HepG2 (cell line): ENCODE data around the gene CENPB. TPM values are rescaled to one million over a fixed set of nuclear protein-coding genes. Genes with fewer than 3 reads are reported as not detected.

ENCODE experiments used
- CBX2 ChIP-seq, 2 experiments: fragments of 200-600 bp in 1 of 2; sonication (generic); formaldehyde crosslinking in 1 of 2; IDR thresholded peaks; 2 replicates each; pipeline versions ENCODE4 v1.7.0 to v1.8.1; 2018 to 2022; ENCODE audit warnings: low read depth in 2 of 2, low read length in 1 of 2, mild to moderate bottlenecking in 1 of 2, missing genetic modification reagents in 1 of 2
- DNMT3B ChIP-seq: conservative IDR thresholded peaks from 2 replicates; pipeline ENCODE4 v1.6.1; 2016; ENCODE audit warnings: missing biosample characterization, control low read depth
- FOSL1 ChIP-seq: sonication (generic); formaldehyde crosslinking; IDR thresholded peaks from 2 replicates; pipeline ENCODE4 v1.9.0; 2021; ENCODE audit warnings: missing genetic modification reagents, borderline replicate concordance
- IKZF4 ChIP-seq: sonication (generic); formaldehyde crosslinking; IDR thresholded peaks from 2 replicates; pipeline ENCODE4 v1.5.1; 2020; ENCODE audit warnings: borderline replicate concordance, mild to moderate bottlenecking, low read depth, missing genetic modification reagents; ENCODE audit errors: not compliant biosample characterization
- IRX3 ChIP-seq: sonication (generic); formaldehyde crosslinking; IDR thresholded peaks from 2 replicates; pipeline ENCODE4 v1.8.1; 2023; ENCODE audit warnings: mild to moderate bottlenecking, low read depth, missing genetic modification reagents, borderline replicate concordance
- LCORL ChIP-seq, 2 experiments: fragments of 450-650 bp in 1 of 2; sonication (generic) in 1 of 2; formaldehyde crosslinking in 1 of 2; IDR thresholded peaks; 2 replicates each; pipeline versions ENCODE4 v1.5.0 to v1.6.1; 2017 to 2020; ENCODE audit warnings: antibody characterized with exemption in 1 of 2, missing genetic modification reagents in 1 of 2
- RFXAP ChIP-seq: sonication (generic); formaldehyde crosslinking; IDR thresholded peaks from 2 replicates; pipeline ENCODE4 v1.4.0; 2020; ENCODE audit warnings: missing genetic modification reagents, borderline replicate concordance
- SALL2 ChIP-seq: sonication (generic); formaldehyde crosslinking; IDR thresholded peaks from 2 replicates; pipeline ENCODE4 v1.8.1; 2023; ENCODE audit warnings: mild to moderate bottlenecking, missing genetic modification reagents, inconsistent platforms
- SP1 ChIP-seq, 2 experiments: fragments of 450-650 bp in 1 of 2; sonication (generic) in 1 of 2; formaldehyde crosslinking in 1 of 2; IDR thresholded peaks; 2 replicates each; pipeline versions ENCODE4 v1.4.0 to v1.6.1; 2016 to 2020; ENCODE audit warnings: missing genetic modification reagents in 1 of 2
- SP2 ChIP-seq: sonication (generic); formaldehyde crosslinking; IDR thresholded peaks from 2 replicates; pipeline ENCODE4 v1.5.1; 2020; ENCODE audit warnings: mild to moderate bottlenecking, missing genetic modification reagents
- SRSF9 ChIP-seq: fragments of 200-400 bp; formaldehyde crosslinking; IDR thresholded peaks from 2 replicates; pipeline ENCODE4 v1.6.1; 2018; ENCODE audit warnings: borderline replicate concordance, mild to moderate bottlenecking, low read depth, low read length; ENCODE audit not compliant: insufficient read depth, poor library complexity, severe bottlenecking
- TOE1 ChIP-seq: sonication (generic); formaldehyde crosslinking; IDR thresholded peaks from 2 replicates; pipeline ENCODE4 v1.4.0; 2020; ENCODE audit warnings: mild to moderate bottlenecking, missing genetic modification reagents
- ZNF17 ChIP-seq: sonication (generic); formaldehyde crosslinking; IDR thresholded peaks from 2 replicates; pipeline ENCODE4 v1.5.0; 2020; ENCODE audit warnings: mild to moderate bottlenecking, missing genetic modification reagents
- ZNF180 ChIP-seq: sonication (generic); formaldehyde crosslinking; IDR thresholded peaks from 2 replicates; pipeline ENCODE4 v1.4.0; 2020; ENCODE audit warnings: low read depth, missing genetic modification reagents, borderline replicate concordance
- ZNF263 ChIP-seq: sonication (generic); formaldehyde crosslinking; IDR thresholded peaks from 2 replicates; pipeline ENCODE4 v1.4.0; 2020; ENCODE audit warnings: missing genetic modification reagents
- ZNF326 ChIP-seq: sonication (generic); formaldehyde crosslinking; IDR thresholded peaks from 2 replicates; pipeline ENCODE4 v1.4.0; 2020; ENCODE audit warnings: missing genetic modification reagents, borderline replicate concordance
- ZNF331 ChIP-seq: sonication (generic); formaldehyde crosslinking; IDR thresholded peaks from 2 replicates; pipeline ENCODE4 v1.4.0; 2020; ENCODE audit warnings: missing genetic modification reagents
- ZNF577 ChIP-seq: sonication (generic); formaldehyde crosslinking; IDR thresholded peaks from 2 replicates; pipeline ENCODE4 v1.4.0; 2020; ENCODE audit warnings: mild to moderate bottlenecking, low read depth, missing genetic modification reagents, borderline replicate concordance
- ZSCAN29 ChIP-seq: sonication (generic); formaldehyde crosslinking; conservative IDR thresholded peaks from 2 replicates; pipeline ENCODE4 v1.4.0; 2020; ENCODE audit warnings: mild to moderate bottlenecking, missing genetic modification reagents
- polyA plus RNA-seq, 8 experiments: library from polyadenylated mRNA; depleted of rRNA in 3 of 8; stranded (reverse) in 7 of 8; unstranded in 1 of 8; fragments of >200 nt; fragmentation: Illumina TruSeq in 4 of 8; extraction: Trizol in 4 of 8; gene quantifications; 2 replicates each; pipeline versions ENCODE4 v1.2.1 to v1.2.3, GENCODE V29; 2011 to 2016; ENCODE audit warnings: low read depth in 4 of 8, missing spikeins in 1 of 8, mixed read lengths in 1 of 8; ENCODE audit not compliant: insufficient read depth in 1 of 8
- total RNA-seq, 5 experiments: library from RNA; depleted of rRNA; stranded (reverse); fragments of >200 nt; fragmentation: Illumina TruSeq; extraction: Trizol; gene quantifications; 2 replicates each; pipeline ENCODE4 v1.2.3, GENCODE V29; 2016; ENCODE audit warnings: low read depth in 1 of 5
- TF ChIP-seq, protein P1 (sequence below): sonication (generic); formaldehyde crosslinking; IDR thresholded peaks from 2 replicates; pipeline ENCODE4 v1.4.0; 2020; ENCODE audit warnings: mild to moderate bottlenecking, missing genetic modification reagents
- TF ChIP-seq, protein P2 (sequence below): sonication (generic); formaldehyde crosslinking; IDR thresholded peaks from 2 replicates; pipeline ENCODE4 v1.4.0; 2020; ENCODE audit warnings: missing genetic modification reagents

The CENPB gene
- total and polyA plus RNA-seq, 2 of the 13 experiments (the other 11 are each of a cell fraction or from before 2014, with no cell fraction given): 10.4 to 54.5 TPM

- TF ChIP-seq, protein P1, sequence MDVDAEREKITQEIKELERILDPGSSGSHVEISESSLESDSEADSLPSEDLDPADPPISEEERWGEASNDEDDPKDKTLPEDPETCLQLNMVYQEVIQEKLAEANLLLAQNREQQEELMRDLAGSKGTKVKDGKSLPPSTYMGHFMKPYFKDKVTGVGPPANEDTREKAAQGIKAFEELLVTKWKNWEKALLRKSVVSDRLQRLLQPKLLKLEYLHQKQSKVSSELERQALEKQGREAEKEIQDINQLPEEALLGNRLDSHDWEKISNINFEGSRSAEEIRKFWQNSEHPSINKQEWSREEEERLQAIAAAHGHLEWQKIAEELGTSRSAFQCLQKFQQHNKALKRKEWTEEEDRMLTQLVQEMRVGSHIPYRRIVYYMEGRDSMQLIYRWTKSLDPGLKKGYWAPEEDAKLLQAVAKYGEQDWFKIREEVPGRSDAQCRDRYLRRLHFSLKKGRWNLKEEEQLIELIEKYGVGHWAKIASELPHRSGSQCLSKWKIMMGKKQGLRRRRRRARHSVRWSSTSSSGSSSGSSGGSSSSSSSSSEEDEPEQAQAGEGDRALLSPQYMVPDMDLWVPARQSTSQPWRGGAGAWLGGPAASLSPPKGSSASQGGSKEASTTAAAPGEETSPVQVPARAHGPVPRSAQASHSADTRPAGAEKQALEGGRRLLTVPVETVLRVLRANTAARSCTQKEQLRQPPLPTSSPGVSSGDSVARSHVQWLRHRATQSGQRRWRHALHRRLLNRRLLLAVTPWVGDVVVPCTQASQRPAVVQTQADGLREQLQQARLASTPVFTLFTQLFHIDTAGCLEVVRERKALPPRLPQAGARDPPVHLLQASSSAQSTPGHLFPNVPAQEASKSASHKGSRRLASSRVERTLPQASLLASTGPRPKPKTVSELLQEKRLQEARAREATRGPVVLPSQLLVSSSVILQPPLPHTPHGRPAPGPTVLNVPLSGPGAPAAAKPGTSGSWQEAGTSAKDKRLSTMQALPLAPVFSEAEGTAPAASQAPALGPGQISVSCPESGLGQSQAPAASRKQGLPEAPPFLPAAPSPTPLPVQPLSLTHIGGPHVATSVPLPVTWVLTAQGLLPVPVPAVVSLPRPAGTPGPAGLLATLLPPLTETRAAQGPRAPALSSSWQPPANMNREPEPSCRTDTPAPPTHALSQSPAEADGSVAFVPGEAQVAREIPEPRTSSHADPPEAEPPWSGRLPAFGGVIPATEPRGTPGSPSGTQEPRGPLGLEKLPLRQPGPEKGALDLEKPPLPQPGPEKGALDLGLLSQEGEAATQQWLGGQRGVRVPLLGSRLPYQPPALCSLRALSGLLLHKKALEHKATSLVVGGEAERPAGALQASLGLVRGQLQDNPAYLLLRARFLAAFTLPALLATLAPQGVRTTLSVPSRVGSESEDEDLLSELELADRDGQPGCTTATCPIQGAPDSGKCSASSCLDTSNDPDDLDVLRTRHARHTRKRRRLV (CRISPR knock-in tag): 0 out of 2 replicates have a peak, but pooled peaks have one; percentile 41
- TF ChIP-seq, protein P2, sequence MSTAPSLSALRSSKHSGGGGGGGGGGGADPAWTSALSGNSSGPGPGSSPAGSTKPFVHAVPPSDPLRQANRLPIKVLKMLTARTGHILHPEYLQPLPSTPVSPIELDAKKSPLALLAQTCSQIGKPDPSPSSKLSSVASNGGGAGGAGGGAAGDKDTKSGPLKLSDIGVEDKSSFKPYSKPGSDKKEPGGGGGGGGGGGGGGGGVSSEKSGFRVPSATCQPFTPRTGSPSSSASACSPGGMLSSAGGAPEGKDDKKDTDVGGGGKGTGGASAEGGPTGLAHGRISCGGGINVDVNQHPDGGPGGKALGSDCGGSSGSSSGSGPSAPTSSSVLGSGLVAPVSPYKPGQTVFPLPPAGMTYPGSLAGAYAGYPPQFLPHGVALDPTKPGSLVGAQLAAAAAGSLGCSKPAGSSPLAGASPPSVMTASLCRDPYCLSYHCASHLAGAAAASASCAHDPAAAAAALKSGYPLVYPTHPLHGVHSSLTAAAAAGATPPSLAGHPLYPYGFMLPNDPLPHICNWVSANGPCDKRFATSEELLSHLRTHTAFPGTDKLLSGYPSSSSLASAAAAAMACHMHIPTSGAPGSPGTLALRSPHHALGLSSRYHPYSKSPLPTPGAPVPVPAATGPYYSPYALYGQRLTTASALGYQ (CRISPR knock-in tag): no peak
- TF ChIP-seq TOE1 (CRISPR knock-in tag) (no peak), ZNF326 (CRISPR knock-in tag) (no peak), DNMT3B (CRISPR knock-in tag) (no peak), IRX3 (CRISPR knock-in tag) (no peak), FOSL1 (CRISPR knock-in tag) (no peak), ZNF577 (no peak), IKZF4 (peak; percentile 82), ZNF263 (CRISPR knock-in tag) (peak; percentile 71; the same call in 1 of the 2 replicates), ZNF17 (CRISPR knock-in tag) (no peak), CBX2 (IDR thresholded peaks at IDR 0.05; ENCODE audit: low read depth, low read length) (no peak), CBX2 (CRISPR knock-in tag; IDR thresholded peaks at IDR 0.05; ENCODE audit: low read depth) (peak; percentile 23; the same call in 1 of the 2 replicates), RFXAP (CRISPR knock-in tag) (0 out of 2 replicates have a peak, but pooled peaks have one; percentile 33), ZNF180 (CRISPR knock-in tag) (no peak), ZSCAN29 (no peak), LCORL (IDR thresholded peaks at IDR 0.05) (no peak), LCORL (CRISPR knock-in tag; IDR thresholded peaks at IDR 0.05) (peak; percentile 24; the same call in 1 of the 2 replicates), SP2 (CRISPR knock-in tag) (no peak), ZNF331 (CRISPR knock-in tag) (0 out of 2 replicates have a peak, but pooled peaks have one; percentile 37), SALL2 (CRISPR knock-in tag) (no peak), SRSF9 (no peak), SP1 (IDR thresholded peaks at IDR 0.05) (no peak), SP1 (CRISPR knock-in tag; IDR thresholded peaks at IDR 0.05) (no peak)
Observed at GRCh38 chr20:3777716-3778629, 8.6 kb downstream of the CENPB start (continued).
